ENCODE results near the gene AMPD1. TPM values are rescaled to one million over a fixed set of nuclear protein-coding genes. Genes with fewer than 3 reads are reported as not detected.

AMPD1 gene
- total and polyA plus RNA-seq, 5 experiments from 2014 or later: not detected

GRCh38 chr1:114694540-114695310, 621 bp downstream of the AMPD1 start:
- DNase-seq (no peak), ATAC-seq (no peak)
- no peak overlapping the region for H3K4me3 Mint-ChIP-seq
- H3K4me1 Mint-ChIP-seq: no peaks in the 10 kb centered on the region
- H3K36me3 Mint-ChIP-seq: peaks cover 0 to 2% (median 0%) of the 10 kb centered on the region in 3 donors
- H3K27me3 Mint-ChIP-seq: peaks cover 0 to 16% (median 7%) of the 10 kb centered on the region in 5 donors
- POLR2A ChIA-PET: no interaction called here
- H3K27ac Mint-ChIP-seq: no peak overlapping the region
- H3K9me3 Mint-ChIP-seq: no peaks in the 10 kb centered on the region

- H3K27ac Mint-ChIP-seq: no peak overlapping the region
- no peak for DNase-seq
- no peaks in the 10 kb centered on the region for H3K4me1 Mint-ChIP-seq
- no peak for ATAC-seq
- peaks cover 0 to 2% (median 0%) of the 10 kb centered on the region in 3 donors for H3K36me3 Mint-ChIP-seq
- H3K27me3 Mint-ChIP-seq: peaks cover 6 to 25% (median 15%) of the 10 kb centered on the region in 5 donors
- POLR2A ChIA-PET: no interaction called here
- H3K4me3 Mint-ChIP-seq: no peak overlapping the region
- no peaks in the 10 kb centered on the region for H3K9me3 Mint-ChIP-seq
These were observed 2.4 kb downstream of the AMPD1 start for GRCh38 chr1:114692947-114693346.

GRCh38 chr1:114691061-114691460, 4.3 kb downstream of the AMPD1 start:
- no peak for ATAC-seq
- H3K27me3 Mint-ChIP-seq: peaks cover 16 to 35% (median 28%) of the 10 kb centered on the region in 5 donors
- no peak overlapping the region for H3K27ac Mint-ChIP-seq
- peaks cover 0 to 2% (median 0%) of the 10 kb centered on the region in 3 donors for H3K36me3 Mint-ChIP-seq
- no peak overlapping the region for H3K4me3 Mint-ChIP-seq
- POLR2A ChIA-PET: no interaction called here
- no peaks in the 10 kb centered on the region for H3K4me1 Mint-ChIP-seq
- H3K9me3 Mint-ChIP-seq: no peaks in the 10 kb centered on the region
- DNase-seq: no peak

GRCh38 chr1:114690148-114690547, 5.2 kb downstream of the AMPD1 start:
- Mint-ChIP-seq H3K36me3 (peaks cover 0 to 2% (median 0%) of the 10 kb centered on the region in 3 donors), H3K4me3 (no peak overlapping the region), H3K4me1 (no peaks in the 10 kb centered on the region), H3K9me3 (no peaks in the 10 kb centered on the region), H3K27ac (no peak overlapping the region), H3K27me3 (peaks cover 18 to 39% (median 29%) of the 10 kb centered on the region in 5 donors)
- ATAC-seq (no peak), DNase-seq (no peak)
- POLR2A ChIA-PET: no interaction called here

GRCh38 chr1:114688526-114688925, 6.8 kb downstream of the AMPD1 start:
- Mint-ChIP-seq H3K27me3 (peaks cover 18 to 51% (median 33%) of the 10 kb centered on the region in 5 donors), H3K27ac (no peak overlapping the region), H3K36me3 (peaks cover 0 to 2% (median 0%) of the 10 kb centered on the region in 3 donors), H3K4me1 (no peaks in the 10 kb centered on the region), H3K9me3 (no peaks in the 10 kb centered on the region), H3K4me3 (no peak overlapping the region)
- ATAC-seq (no peak), DNase-seq (no peak)
- POLR2A ChIA-PET: no interaction called here

- H3K4me3 Mint-ChIP-seq: no peak overlapping the region
- POLR2A ChIA-PET: no interaction called here
- H3K4me1 Mint-ChIP-seq: no peaks in the 10 kb centered on the region
- ATAC-seq: no peak
- H3K27ac Mint-ChIP-seq: no peak overlapping the region
- H3K27me3 Mint-ChIP-seq: peaks cover 18 to 69% (median 38%) of the 10 kb centered on the region in 5 donors
- H3K36me3 Mint-ChIP-seq: no peaks in the 10 kb centered on the region
- no peaks in the 10 kb centered on the region for H3K9me3 Mint-ChIP-seq
- no peak for DNase-seq
These were observed 9.5 kb downstream of the AMPD1 start for GRCh38 chr1:114685851-114686250.

GRCh38 chr1:114677691-114678090, 17.7 kb downstream of the AMPD1 start:
- Mint-ChIP-seq H3K27me3 (peaks cover 7 to 65% (median 23%) of the 10 kb centered on the region in 5 donors), H3K4me3 (no peak overlapping the region), H3K4me1 (no peaks in the 10 kb centered on the region), H3K36me3 (no peaks in the 10 kb centered on the region), H3K27ac (no peak overlapping the region), H3K9me3 (no peaks in the 10 kb centered on the region)
- POLR2A ChIA-PET: no interaction called here
- DNase-seq (no peak), ATAC-seq (no peak)

- DNase-seq (no peak), ATAC-seq (no peak)
- Mint-ChIP-seq H3K4me3 (no peak overlapping the region), H3K36me3 (no peaks in the 10 kb centered on the region), H3K4me1 (no peaks in the 10 kb centered on the region), H3K27ac (no peak overlapping the region), H3K27me3 (peaks cover 9 to 55% (median 21%) of the 10 kb centered on the region in 5 donors), H3K9me3 (no peaks in the 10 kb centered on the region)
- POLR2A ChIA-PET: no interaction called here
These were observed 19.2 kb downstream of the AMPD1 start for GRCh38 chr1:114676115-114676514.

- POLR2A ChIA-PET: interaction anchor here (1.0 kb wide), 1 partner anchor 162 kb away, joined by 3 read pairs; no protein-coding TSS in a partner anchor
- no peaks in the 10 kb centered on the region for H3K36me3 Mint-ChIP-seq
- H3K4me1 Mint-ChIP-seq: peaks cover 2 to 15% (median 10%) of the 10 kb centered on the region in 4 donors
- no peaks in the 10 kb centered on the region for H3K9me3 Mint-ChIP-seq
- no peak overlapping the region for H3K4me3 Mint-ChIP-seq
- ATAC-seq (no peak), DNase-seq (no peak)
- peaks cover 4 to 35% (median 11%) of the 10 kb centered on the region in 5 donors for H3K27me3 Mint-ChIP-seq
- no peak overlapping the region for H3K27ac Mint-ChIP-seq
These were observed 23.4 kb downstream of the AMPD1 start for GRCh38 chr1:114671939-114672275.

GRCh38 chr1:114671011-114671938, 24.1 kb downstream of the AMPD1 start:
- no peaks in the 10 kb centered on the region for H3K36me3 Mint-ChIP-seq
- DNase-seq: peak in 3 of 10 donors; percentile 15 to 27 (median 16)
- peak overlapping the region in 1 of 10 donors; percentile 41 for H3K27ac Mint-ChIP-seq

GRCh38 chr1:114670083-114671010, 25.0 kb downstream of the AMPD1 start:
- POLR2A ChIA-PET: interaction anchor here (0.5 to 2.3 kb wide), 3 partner anchors 45 to 190 kb away, joined by 3 to 8 read pairs (median 4); partner anchors contain the start of gene CSDE1
- H3K4me3 Mint-ChIP-seq: peak overlapping the region; percentile 91 to 99 (median 96)
- no peaks in the 10 kb centered on the region for H3K9me3 Mint-ChIP-seq
- peaks cover 4 to 28% (median 11%) of the 10 kb centered on the region in 5 donors for H3K27me3 Mint-ChIP-seq
- DNase-seq: peak; percentile 62 to 92 (median 80)
- peaks cover 2 to 15% (median 10%) of the 10 kb centered on the region in 4 donors for H3K4me1 Mint-ChIP-seq
- H3K27ac Mint-ChIP-seq: peak overlapping the region; percentile 65 to 98 (median 92)
- H3K36me3 Mint-ChIP-seq: no peaks in the 10 kb centered on the region
- ATAC-seq: peak; percentile 93 to 95

More at GRCh38 chr1:114671011-114671938, 24.1 kb downstream of the AMPD1 start:
- POLR2A ChIA-PET: interaction anchor here (0.9 kb wide), 1 partner anchor 44 kb away, joined by 4 read pairs; no protein-coding TSS in a partner anchor
- H3K9me3 Mint-ChIP-seq: no peaks in the 10 kb centered on the region
- H3K27me3 Mint-ChIP-seq: peaks cover 2 to 35% (median 8%) of the 10 kb centered on the region in 5 donors
- ATAC-seq: no peak
- H3K4me3 Mint-ChIP-seq: peak overlapping the region in 7 of 10 donors; percentile 30 to 99 (median 73)
- H3K4me1 Mint-ChIP-seq: peaks cover 2 to 15% (median 10%) of the 10 kb centered on the region in 4 donors
